ENCODE measurements around the gene CFLAR.
"Not testable (repeated sequence)": the region's sequence is repeated elsewhere in the genome, so short reads cannot be mapped to it uniquely, and the experiment has no call there.

The CFLAR gene

GRCh38 chr2:201116115-201116958 lies at the start of gene CFLAR:
TSS of gene CFLAR (plus strand) at chr2:201116164. CDS start at chr2:201129866, 13,702 bp downstream.
- DNase-seq (ENCODE audit: low read depth in 2 of 2), result peak; percentile 65 to 78

GRCh38 chr2:201070948-201071478 lies 45.0 kb upstream of the CFLAR start:
- peak in 1 of 2 experiments; percentile 18 for DNase-seq (ENCODE audit: low read depth in 2 of 2)

GRCh38 chr2:201071479-201072200 lies 44.3 kb upstream of the CFLAR start, which contains the start of the genes HYCC2 and NDUFB3:
TSS of gene HYCC2 (minus strand) at chr2:201071671. CDS start at chr2:201024009, 47,662 bp downstream.
TSS of gene NDUFB3 (plus strand) at chr2:201072001. CDS start at chr2:201078883, 6,882 bp downstream.
- DNase-seq (ENCODE audit: low read depth in 2 of 2), result peak; percentile 85

- no peak for DNase-seq (ENCODE audit: low read depth in 2 of 2)
These were observed 43.8 kb upstream of the CFLAR start for GRCh38 chr2:201072201-201072530.

GRCh38 chr2:201073071-201073470 lies 42.9 kb upstream of the CFLAR start:
- DNase-seq (ENCODE audit: low read depth in 2 of 2), result no peak

GRCh38 chr2:201074996-201075395 lies 41.0 kb upstream of the CFLAR start:
- no peak for DNase-seq (ENCODE audit: low read depth in 2 of 2)

- DNase-seq (ENCODE audit: low read depth in 2 of 2), result no peak
These were observed 31.1 kb upstream of the CFLAR start for GRCh38 chr2:201084863-201085262.

GRCh38 chr2:201090574-201090973 lies 25.4 kb upstream of the CFLAR start:
- DNase-seq (ENCODE audit: low read depth in 2 of 2), result no peak

DNA sequence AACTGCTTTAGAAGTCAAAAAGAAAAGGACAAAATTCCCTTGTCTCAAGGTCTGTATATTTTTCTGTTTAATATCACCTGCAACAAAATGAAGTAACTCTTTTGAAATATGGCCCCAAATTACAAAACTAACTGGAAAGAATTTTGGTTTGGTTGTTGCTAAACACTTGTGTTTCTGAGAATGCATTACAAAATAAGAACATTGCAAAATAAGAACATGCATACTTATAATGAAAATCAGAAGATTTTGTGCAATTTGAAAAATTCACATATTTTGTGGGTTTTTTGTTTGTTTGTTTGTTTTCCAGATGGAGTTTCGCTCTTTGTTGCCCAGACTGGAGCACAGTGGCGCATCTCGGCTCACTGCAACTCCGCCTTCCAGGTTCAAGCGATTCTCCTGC lies 22.4 kb upstream of the CFLAR start:
- DNase-seq (ENCODE audit: low read depth in 2 of 2), result no peak

DNA sequence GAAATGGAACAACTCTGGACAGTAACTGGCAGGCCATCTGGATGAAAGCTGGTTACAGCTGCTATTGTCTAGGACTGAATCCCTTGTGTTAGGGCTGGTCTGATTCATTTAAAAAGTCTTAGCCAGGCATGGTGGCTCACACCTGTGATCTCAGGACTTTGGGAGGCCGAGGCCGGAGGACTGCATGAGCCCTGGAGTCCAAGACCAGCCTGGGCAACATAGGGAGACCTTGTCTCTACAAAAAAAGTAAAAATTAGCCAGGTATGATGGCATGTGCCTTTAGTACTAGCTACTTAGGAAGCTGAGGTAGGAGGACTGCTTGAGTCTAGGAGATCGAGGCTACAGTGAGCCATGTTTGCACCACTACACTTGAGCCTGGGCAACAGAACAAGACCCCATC lies 15.5 kb upstream of the CFLAR start:
- no peak for DNase-seq (ENCODE audit: low read depth in 2 of 2)

DNA sequence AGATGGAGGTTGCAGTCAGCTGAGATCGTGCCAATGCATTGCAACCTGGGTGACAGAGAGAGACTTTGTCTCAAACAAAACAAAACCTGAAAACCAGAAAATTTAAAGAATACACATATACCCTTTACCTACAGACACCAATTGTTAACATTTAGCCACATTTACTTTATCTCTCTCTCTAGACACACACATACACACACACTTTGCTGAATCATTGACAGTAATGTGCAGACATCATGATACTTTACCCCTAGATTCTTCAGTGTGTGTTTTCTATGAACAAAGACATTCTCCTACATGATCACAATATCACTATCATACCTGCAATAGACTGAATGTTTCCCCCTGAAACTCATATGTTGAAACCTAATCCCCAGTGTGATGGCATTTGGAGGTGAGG lies 10.2 kb upstream of the CFLAR start:
- no peak for DNase-seq (ENCODE audit: low read depth in 2 of 2)

DNA sequence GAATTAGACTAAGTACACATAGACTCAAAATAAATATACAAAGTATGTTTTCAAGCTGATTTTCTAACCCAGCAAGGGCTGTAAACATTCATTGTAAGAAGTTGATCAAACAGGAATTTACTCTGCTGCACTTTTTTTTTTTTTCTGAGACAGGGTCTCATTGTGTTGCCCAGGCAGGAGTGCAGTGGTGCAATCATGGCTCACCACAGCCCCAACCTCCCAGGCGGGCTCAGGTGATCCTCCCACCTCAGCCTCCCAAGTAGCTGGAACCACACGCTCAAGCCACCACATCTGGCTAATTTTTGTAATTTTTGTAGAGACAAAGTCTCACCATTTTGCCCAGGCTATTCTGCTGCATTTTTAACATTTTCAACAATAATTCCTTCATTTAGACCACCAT lies 8.3 kb upstream of the CFLAR start:
- no peak for DNase-seq (ENCODE audit: low read depth in 2 of 2)

GRCh38 chr2:201108341-201108740 lies 7.6 kb upstream of the CFLAR start:
- DNase-seq (ENCODE audit: low read depth in 2 of 2), result no peak

- DNase-seq (ENCODE audit: low read depth in 2 of 2), result no peak
These were observed 6.8 kb upstream of the CFLAR start for GRCh38 chr2:201109186-201109585.

DNA sequence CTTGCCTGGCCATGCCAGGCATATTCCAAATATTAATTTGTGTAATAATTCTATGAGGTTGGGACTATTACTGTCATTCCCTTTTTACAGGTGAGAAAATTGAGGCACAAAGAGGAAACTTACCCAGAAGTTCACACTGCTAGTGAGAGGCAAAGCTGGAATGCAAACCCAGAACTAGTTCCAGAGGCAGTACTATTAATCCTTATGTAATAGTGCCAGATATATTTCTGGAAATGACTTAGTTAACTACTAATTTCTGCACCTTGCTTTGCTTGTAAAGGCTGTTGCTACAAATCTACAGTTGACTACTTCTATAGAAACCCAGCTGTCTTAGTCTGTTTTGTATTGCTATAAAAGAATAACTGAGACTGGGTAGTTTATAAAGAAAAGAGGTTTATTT lies 5.3 kb upstream of the CFLAR start:
- DNase-seq (ENCODE audit: low read depth in 2 of 2), result no peak

GRCh38 chr2:201111096-201111495 lies 4.9 kb upstream of the CFLAR start:
- no peak for DNase-seq (ENCODE audit: low read depth in 2 of 2)

DNA sequence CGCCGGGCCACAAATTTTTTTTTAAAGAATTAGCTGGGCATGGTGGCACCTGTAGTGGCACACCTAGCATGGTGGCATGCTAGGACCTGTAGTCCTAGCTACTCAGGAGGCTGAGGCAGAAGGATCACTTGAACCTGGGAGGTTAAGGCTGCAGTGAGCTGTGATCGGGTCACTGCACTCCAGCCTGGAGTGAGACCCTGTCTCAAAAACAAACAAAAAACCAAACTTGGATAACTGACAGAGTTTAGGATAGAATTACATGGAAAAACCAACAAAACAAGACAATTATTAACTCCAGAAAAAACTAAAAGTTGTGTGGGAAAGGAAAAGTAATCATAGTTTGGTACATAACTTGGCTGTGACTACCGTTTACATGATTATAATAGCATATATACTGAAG lies 1.6 kb upstream of the CFLAR start:
- DNase-seq (ENCODE audit: low read depth in 2 of 2), result no peak

DNA sequence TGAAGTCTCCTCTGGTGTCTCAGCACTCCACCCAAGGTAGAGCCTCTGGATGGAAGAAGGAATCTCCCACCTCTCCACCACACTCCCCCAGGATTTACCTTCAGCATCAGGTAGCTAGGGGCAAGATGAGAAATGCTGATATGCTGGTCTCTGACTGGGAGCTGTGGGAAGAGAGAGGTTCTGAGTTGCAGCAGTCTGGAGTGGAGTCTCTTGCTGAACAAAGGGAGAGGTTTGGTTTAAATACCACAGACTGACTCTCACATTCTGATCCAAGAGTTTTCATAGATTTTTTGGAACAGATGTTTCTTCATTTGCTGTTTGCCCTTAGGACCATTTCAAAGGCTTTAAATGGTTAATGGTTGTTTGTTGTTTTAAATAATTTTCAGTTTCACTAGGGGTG lies 1.1 kb upstream of the CFLAR start:
- no peak for DNase-seq (ENCODE audit: low read depth in 2 of 2)

GRCh38 chr2:201116959-201117734 lies 1.2 kb downstream of the CFLAR start:
- DNase-seq (ENCODE audit: low read depth in 2 of 2), result no peak

- not testable (repeated sequence) for DNase-seq (ENCODE audit: low read depth in 2 of 2)
These were observed 1.8 kb downstream of the CFLAR start for GRCh38 chr2:201117735-201118094.

- DNase-seq (ENCODE audit: low read depth in 2 of 2), result peak; percentile 67 to 86
These were observed 2.4 kb downstream of the CFLAR start for GRCh38 chr2:201118121-201118960.

Measured in stimulated activated CD4-positive, alpha-beta T cell treated with anti-CD3 and anti-CD28 coated beads, Interleukin-12 subunit alpha, Interleukin-12 subunit beta, amount 100 ng/mL, for 24 hours (primary cell).